Measurements from ENCODE around the gene BTBD16.

BTBD16 gene

GRCh38 chr10:122327237-122328206, 56.4 kb downstream of the BTBD16 start:
- Histone ChIP-seq H3K9ac (ENCODE audit: low read length) (no peak overlapping the region), H3K4me1 (ENCODE audit: control insufficient read depth, low read depth, low read length) (peaks cover 6% of the 10 kb centered on the region), H3K27me3 (ENCODE audit: control insufficient read depth, insufficient read depth, low read length) (no peaks in the 10 kb centered on the region), H3K9me3 (ENCODE audit: control insufficient read depth, low read depth, low read length) (no peaks in the 10 kb centered on the region), H3K36me3 (ENCODE audit: control insufficient read depth, low read depth, low read length) (no peaks in the 10 kb centered on the region), H3K27ac (ENCODE audit: low read length) (no peak overlapping the region), H3K4me3 (ENCODE audit: low read length) (no peak overlapping the region)

GRCh38 chr10:122328676-122329075, 57.6 kb downstream of the BTBD16 start:
- no peak overlapping the region for H3K27ac ChIP-seq (ENCODE audit: low read length)
- peaks cover 6% of the 10 kb centered on the region for H3K4me1 ChIP-seq (ENCODE audit: control insufficient read depth, low read depth, low read length)
- H3K36me3 ChIP-seq (ENCODE audit: control insufficient read depth, low read depth, low read length) = no peaks in the 10 kb centered on the region
- no peaks in the 10 kb centered on the region for H3K27me3 ChIP-seq (ENCODE audit: control insufficient read depth, insufficient read depth, low read length)
- H3K4me3 ChIP-seq (ENCODE audit: low read length) = no peak overlapping the region
- no peak overlapping the region for H3K9ac ChIP-seq (ENCODE audit: low read length)
- no peaks in the 10 kb centered on the region for H3K9me3 ChIP-seq (ENCODE audit: control insufficient read depth, low read depth, low read length)

GRCh38 chr10:122329416-122329815, 58.3 kb downstream of the BTBD16 start:
- Histone ChIP-seq H3K27me3 (ENCODE audit: control insufficient read depth, insufficient read depth, low read length) (no peaks in the 10 kb centered on the region), H3K36me3 (ENCODE audit: control insufficient read depth, low read depth, low read length) (no peaks in the 10 kb centered on the region), H3K9ac (ENCODE audit: low read length) (no peak overlapping the region), H3K4me3 (ENCODE audit: low read length) (no peak overlapping the region), H3K4me1 (ENCODE audit: control insufficient read depth, low read depth, low read length) (peaks cover 6% of the 10 kb centered on the region), H3K9me3 (ENCODE audit: control insufficient read depth, low read depth, low read length) (no peaks in the 10 kb centered on the region), H3K27ac (ENCODE audit: low read length) (no peak overlapping the region)

GRCh38 chr10:122331100-122331499, 60.0 kb downstream of the BTBD16 start:
- Histone ChIP-seq H3K27ac (ENCODE audit: low read length) (no peak overlapping the region), H3K9ac (ENCODE audit: low read length) (no peak overlapping the region), H3K4me1 (ENCODE audit: control insufficient read depth, low read depth, low read length) (peaks cover 6% of the 10 kb centered on the region), H3K36me3 (ENCODE audit: control insufficient read depth, low read depth, low read length) (no peaks in the 10 kb centered on the region), H3K27me3 (ENCODE audit: control insufficient read depth, insufficient read depth, low read length) (no peaks in the 10 kb centered on the region), H3K4me3 (ENCODE audit: low read length) (no peak overlapping the region), H3K9me3 (ENCODE audit: control insufficient read depth, low read depth, low read length) (no peaks in the 10 kb centered on the region)

GRCh38 chr10:122331615-122332446, 60.7 kb downstream of the BTBD16 start:
- H3K27me3 ChIP-seq (ENCODE audit: control insufficient read depth, insufficient read depth, low read length) = no peaks in the 10 kb centered on the region
- H3K4me1 ChIP-seq (ENCODE audit: control insufficient read depth, low read depth, low read length) = peaks cover 6% of the 10 kb centered on the region
- H3K27ac ChIP-seq (ENCODE audit: low read length) = no peak overlapping the region
- no peaks in the 10 kb centered on the region for H3K36me3 ChIP-seq (ENCODE audit: control insufficient read depth, low read depth, low read length)
- no peak overlapping the region for H3K9ac ChIP-seq (ENCODE audit: low read length)
- H3K4me3 ChIP-seq (ENCODE audit: low read length) = no peak overlapping the region
- H3K9me3 ChIP-seq (ENCODE audit: control insufficient read depth, low read depth, low read length) = no peaks in the 10 kb centered on the region

GRCh38 chr10:122333037-122333436, 61.9 kb downstream of the BTBD16 start:
- Histone ChIP-seq H3K27ac (ENCODE audit: low read length) (no peak overlapping the region), H3K4me3 (ENCODE audit: low read length) (no peak overlapping the region), H3K36me3 (ENCODE audit: control insufficient read depth, low read depth, low read length) (no peaks in the 10 kb centered on the region), H3K9ac (ENCODE audit: low read length) (no peak overlapping the region), H3K9me3 (ENCODE audit: control insufficient read depth, low read depth, low read length) (no peaks in the 10 kb centered on the region), H3K27me3 (ENCODE audit: control insufficient read depth, insufficient read depth, low read length) (no peaks in the 10 kb centered on the region), H3K4me1 (ENCODE audit: control insufficient read depth, low read depth, low read length) (peaks cover 6% of the 10 kb centered on the region)

- no peak overlapping the region for H3K4me3 ChIP-seq (ENCODE audit: low read length)
- no peaks in the 10 kb centered on the region for H3K9me3 ChIP-seq (ENCODE audit: control insufficient read depth, low read depth, low read length)
- H3K9ac ChIP-seq (ENCODE audit: low read length) = no peak overlapping the region
- H3K4me1 ChIP-seq (ENCODE audit: control insufficient read depth, low read depth, low read length) = no peaks in the 10 kb centered on the region
- H3K36me3 ChIP-seq (ENCODE audit: control insufficient read depth, low read depth, low read length) = no peaks in the 10 kb centered on the region
- no peaks in the 10 kb centered on the region for H3K27me3 ChIP-seq (ENCODE audit: control insufficient read depth, insufficient read depth, low read length)
- no peak overlapping the region for H3K27ac ChIP-seq (ENCODE audit: low read length)
Observed at GRCh38 chr10:122336332-122336731, 65.2 kb downstream of the BTBD16 start.

GRCh38 chr10:122336961-122337360, 65.9 kb downstream of the BTBD16 start:
- no peaks in the 10 kb centered on the region for H3K27me3 ChIP-seq (ENCODE audit: control insufficient read depth, insufficient read depth, low read length)
- H3K27ac ChIP-seq (ENCODE audit: low read length) = no peak overlapping the region
- no peak overlapping the region for H3K4me3 ChIP-seq (ENCODE audit: low read length)
- no peaks in the 10 kb centered on the region for H3K9me3 ChIP-seq (ENCODE audit: control insufficient read depth, low read depth, low read length)
- H3K36me3 ChIP-seq (ENCODE audit: control insufficient read depth, low read depth, low read length) = no peaks in the 10 kb centered on the region
- no peaks in the 10 kb centered on the region for H3K4me1 ChIP-seq (ENCODE audit: control insufficient read depth, low read depth, low read length)
- no peak overlapping the region for H3K9ac ChIP-seq (ENCODE audit: low read length)

- Histone ChIP-seq H3K27ac (ENCODE audit: low read length) (no peak overlapping the region), H3K9ac (ENCODE audit: low read length) (no peak overlapping the region), H3K36me3 (ENCODE audit: control insufficient read depth, low read depth, low read length) (no peaks in the 10 kb centered on the region), H3K9me3 (ENCODE audit: control insufficient read depth, low read depth, low read length) (no peaks in the 10 kb centered on the region), H3K4me1 (ENCODE audit: control insufficient read depth, low read depth, low read length) (peaks cover 11% of the 10 kb centered on the region), H3K4me3 (ENCODE audit: low read length) (no peak overlapping the region), H3K27me3 (ENCODE audit: control insufficient read depth, insufficient read depth, low read length) (no peaks in the 10 kb centered on the region)
Observed at GRCh38 chr10:122338609-122339441, 67.7 kb downstream of the BTBD16 start.

- H3K4me1 ChIP-seq (ENCODE audit: control insufficient read depth, low read depth, low read length) = peaks cover 13% of the 10 kb centered on the region
- H3K36me3 ChIP-seq (ENCODE audit: control insufficient read depth, low read depth, low read length) = no peaks in the 10 kb centered on the region
- H3K9ac ChIP-seq (ENCODE audit: low read length) = no peak overlapping the region
- H3K4me3 ChIP-seq (ENCODE audit: low read length) = no peak overlapping the region
- no peaks in the 10 kb centered on the region for H3K27me3 ChIP-seq (ENCODE audit: control insufficient read depth, insufficient read depth, low read length)
- H3K27ac ChIP-seq (ENCODE audit: low read length) = no peak overlapping the region
- H3K9me3 ChIP-seq (ENCODE audit: control insufficient read depth, low read depth, low read length) = peaks cover 2% of the 10 kb centered on the region
Observed at GRCh38 chr10:122341141-122341810, 70.2 kb downstream of the BTBD16 start.
